Nephron progenitor cell (in vitro differentiated cells): Measurements from ENCODE around the gene CCDC57.

Experiments used
- DNase-seq: peaks from one replicate; pipeline ENCODE4 v3.0.0; 2021
- H3K27ac Mint-ChIP-seq: 2 replicates; pipeline ENCODE4 v1.8.0; 2021; ENCODE audit warnings: mild to moderate bottlenecking, moderate library complexity, mixed read lengths
- H3K27me3 Mint-ChIP-seq: 2 replicates; pipeline ENCODE4 v1.8.0; 2021; ENCODE audit warnings: mild to moderate bottlenecking, low read depth, mixed read lengths; ENCODE audit not compliant: poor library complexity
- H3K36me3 Mint-ChIP-seq: 2 replicates; pipeline ENCODE4 v1.8.0; 2021; ENCODE audit warnings: low read depth, mixed read lengths
- H3K4me1 Mint-ChIP-seq: 2 replicates; pipeline ENCODE4 v1.8.0; 2021; ENCODE audit warnings: mixed read lengths
- H3K4me3 Mint-ChIP-seq: 2 replicates; pipeline ENCODE4 v1.8.0; 2021; ENCODE audit warnings: mild to moderate bottlenecking, moderate library complexity, mixed read lengths
- H3K9me3 Mint-ChIP-seq: 2 replicates; pipeline ENCODE4 v1.8.0; 2021; ENCODE audit warnings: mild to moderate bottlenecking, moderate library complexity, mixed read lengths
- CTCF ChIP-seq: fragments of 200-600 bp; sonication (generic); IDR thresholded peaks from 2 replicates; pipeline ENCODE4 v1.5.0; 2021; ENCODE audit warnings: antibody characterized with exemption

Gene CCDC57

GRCh38 chr17:82250868-82251500 is 38.3 kb upstream of the CCDC57 start:
- H3K36me3 Mint-ChIP-seq, result peaks cover 68% of the 10 kb centered on the region
- no peak overlapping the region for H3K4me3 Mint-ChIP-seq
- no peaks in the 10 kb centered on the region for H3K27me3 Mint-ChIP-seq
- TF ChIP-seq CTCF, result no peak
- H3K27ac Mint-ChIP-seq, result peak overlapping the region; percentile 68
- DNase-seq, result no peak
- no peaks in the 10 kb centered on the region for H3K9me3 Mint-ChIP-seq
- no peaks in the 10 kb centered on the region for H3K4me1 Mint-ChIP-seq

GRCh38 chr17:82249896-82250581 is 37.4 kb upstream of the CCDC57 start:
- H3K27ac Mint-ChIP-seq, result no peak overlapping the region
- H3K36me3 Mint-ChIP-seq, result peaks cover 66% of the 10 kb centered on the region
- no peak for TF ChIP-seq CTCF
- H3K4me1 Mint-ChIP-seq, result peaks cover 5% of the 10 kb centered on the region
- H3K27me3 Mint-ChIP-seq, result no peaks in the 10 kb centered on the region
- no peaks in the 10 kb centered on the region for H3K9me3 Mint-ChIP-seq
- no peak for DNase-seq
- H3K4me3 Mint-ChIP-seq, result no peak overlapping the region

GRCh38 chr17:82248815-82249674 is 36.4 kb upstream of the CCDC57 start:
- no peak for TF ChIP-seq CTCF
- H3K4me1 Mint-ChIP-seq, result peaks cover 14% of the 10 kb centered on the region
- H3K27ac Mint-ChIP-seq, result peak overlapping the region; percentile 71
- DNase-seq, result no peak
- H3K9me3 Mint-ChIP-seq, result no peaks in the 10 kb centered on the region
- no peak overlapping the region for H3K4me3 Mint-ChIP-seq
- no peaks in the 10 kb centered on the region for H3K27me3 Mint-ChIP-seq
- peaks cover 75% of the 10 kb centered on the region for H3K36me3 Mint-ChIP-seq

GRCh38 chr17:82247856-82248671 is 35.4 kb upstream of the CCDC57 start:
- no peak for DNase-seq
- no peak for TF ChIP-seq CTCF
- H3K4me1 Mint-ChIP-seq, result peaks cover 21% of the 10 kb centered on the region
- H3K9me3 Mint-ChIP-seq, result no peaks in the 10 kb centered on the region
- H3K36me3 Mint-ChIP-seq, result peaks cover 75% of the 10 kb centered on the region
- H3K4me3 Mint-ChIP-seq, result no peak overlapping the region
- H3K27me3 Mint-ChIP-seq, result no peaks in the 10 kb centered on the region
- H3K27ac Mint-ChIP-seq, result peak overlapping the region; percentile 85

GRCh38 chr17:82247182-82247823 is 34.7 kb upstream of the CCDC57 start:
- TF ChIP-seq CTCF, result no peak
- peaks cover 73% of the 10 kb centered on the region for H3K36me3 Mint-ChIP-seq
- no peak overlapping the region for H3K4me3 Mint-ChIP-seq

More at GRCh38 chr17:82247182-82247823, 34.7 kb upstream of the CCDC57 start:
- no peaks in the 10 kb centered on the region for H3K9me3 Mint-ChIP-seq
- H3K4me1 Mint-ChIP-seq, result peaks cover 29% of the 10 kb centered on the region
- no peak for DNase-seq
- H3K27ac Mint-ChIP-seq, result peak overlapping the region; percentile 85
- no peaks in the 10 kb centered on the region for H3K27me3 Mint-ChIP-seq
